GM19025 (cell line): ENCODE measurements around the gene SH2D1A.

Experiments
- ATAC-seq: cut with Tn5 transposase; IDR thresholded peaks from one replicate; pipeline ENCODE4 v1.9.1; 2021; ENCODE audit warnings: mild to moderate bottlenecking, low read depth, moderate library complexity; ENCODE audit not compliant: unreplicated experiment

Gene SH2D1A

DNA sequence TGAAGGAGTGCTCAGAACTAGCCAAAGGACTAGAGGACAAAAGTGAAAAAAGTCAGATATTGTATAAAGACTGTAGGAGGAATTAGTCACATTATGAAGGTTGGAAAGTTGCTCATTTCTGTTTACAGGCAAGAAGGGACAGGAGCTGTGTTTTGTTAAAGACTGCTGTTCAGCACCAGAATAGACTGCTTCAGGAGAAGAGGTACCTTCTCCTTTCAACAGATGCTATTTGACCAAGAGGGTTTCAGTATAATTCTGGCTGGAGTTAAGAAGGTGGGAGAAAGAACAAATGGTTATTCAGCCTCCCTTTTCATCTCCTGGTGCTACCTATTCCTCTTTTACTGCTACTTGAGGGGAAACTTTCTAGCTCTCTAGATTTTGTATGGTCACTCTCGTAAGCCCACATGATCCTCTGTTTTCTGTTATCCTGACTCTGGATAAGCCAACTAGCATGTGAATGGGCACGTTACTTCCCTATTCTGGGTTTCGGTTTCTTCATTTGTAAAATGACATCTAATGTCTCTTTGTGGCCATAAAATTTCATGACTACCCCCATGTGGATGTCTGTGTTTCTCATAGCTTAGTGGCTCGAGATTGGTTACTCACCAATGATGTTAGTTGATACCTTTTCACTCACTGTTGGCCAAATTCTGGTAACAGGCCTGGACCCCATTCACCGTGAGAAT, 68.9 kb downstream of the SH2D1A start:
- no peak for ATAC-seq

DNA sequence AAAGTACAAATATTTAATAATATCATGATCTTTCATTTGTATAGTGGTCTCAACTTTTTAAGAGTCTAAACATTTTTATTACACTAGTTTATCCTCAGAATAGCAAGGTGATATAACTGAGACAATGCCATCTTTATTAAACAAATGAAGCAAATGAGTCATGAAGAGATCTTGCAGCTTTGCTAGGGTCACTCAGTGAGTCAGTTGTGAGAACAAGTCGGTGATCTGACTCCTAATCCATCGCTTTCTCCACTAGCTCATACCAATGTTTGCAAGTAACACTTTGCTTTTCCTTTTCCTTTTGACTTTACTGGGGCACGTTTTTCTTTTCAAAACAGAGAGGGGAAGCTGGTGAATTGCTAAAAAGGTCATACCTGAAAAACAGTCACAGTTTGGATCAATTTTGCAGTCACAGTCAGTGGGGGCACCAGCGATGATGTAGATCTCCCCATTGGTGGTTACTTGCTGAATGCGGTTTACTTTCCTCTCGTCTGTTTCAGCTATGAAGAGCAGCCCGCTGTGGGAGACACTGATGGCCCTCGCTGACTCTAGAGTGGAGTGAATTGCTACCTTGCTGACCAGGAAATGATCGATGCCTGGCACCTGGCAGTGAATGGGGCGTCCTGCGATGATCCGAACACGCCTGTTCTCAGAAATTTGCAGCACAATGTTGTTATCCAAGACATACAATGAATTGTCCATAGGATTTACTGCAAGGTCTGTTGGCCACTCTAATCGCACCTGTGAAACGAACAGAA, 75.7 kb downstream of the SH2D1A start:
- no peak for ATAC-seq
